ENCODE data around the gene TTC12.

The TTC12 gene

GRCh38 chr11:113372309-113372708, 57.9 kb downstream of the TTC12 start:
- no peaks in the 10 kb centered on the region for H3K27me3 ChIP-seq (ENCODE audit: control insufficient read depth, insufficient read depth, low read length)
- peaks cover 5% of the 10 kb centered on the region for H3K36me3 ChIP-seq (ENCODE audit: control insufficient read depth, insufficient read depth, low read length)
- no peak overlapping the region for H3K9ac ChIP-seq (ENCODE audit: low read length)
- H3K27ac ChIP-seq (ENCODE audit: low read depth, low read length): no peak overlapping the region
- no peaks in the 10 kb centered on the region for H3K4me1 ChIP-seq (ENCODE audit: control insufficient read depth, insufficient read depth, low read length)
- H3K4me3 ChIP-seq (ENCODE audit: low read length): no peak overlapping the region

DNA sequence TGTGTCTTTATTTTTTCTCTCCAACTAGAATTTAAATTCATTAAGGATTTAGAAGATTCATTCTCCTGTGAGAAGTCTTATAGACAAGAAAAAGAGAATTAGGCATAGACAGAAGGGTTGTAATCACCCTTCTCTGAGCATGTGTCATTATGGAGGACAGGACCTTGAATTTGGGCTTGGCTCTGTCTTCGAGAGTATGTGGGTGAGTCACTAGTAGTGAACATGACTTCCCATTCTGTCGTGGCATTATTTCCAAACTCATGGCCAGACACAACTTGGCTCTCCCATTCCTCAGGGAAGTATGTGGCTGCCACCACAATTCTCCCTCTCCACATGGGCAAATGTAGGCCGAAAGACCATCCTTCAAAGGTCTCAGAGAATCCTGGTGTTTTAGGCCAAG, 58.9 kb downstream of the TTC12 start:
- Histone ChIP-seq H3K9ac (ENCODE audit: low read length) (no peak overlapping the region), H3K36me3 (ENCODE audit: control insufficient read depth, insufficient read depth, low read length) (peaks cover 4% of the 10 kb centered on the region)

GRCh38 chr11:113373981-113374560, 59.7 kb downstream of the TTC12 start:
- no peak overlapping the region for H3K27ac ChIP-seq (ENCODE audit: low read depth, low read length)
- H3K27me3 ChIP-seq (ENCODE audit: control insufficient read depth, insufficient read depth, low read length): no peaks in the 10 kb centered on the region
- no peaks in the 10 kb centered on the region for H3K4me1 ChIP-seq (ENCODE audit: control insufficient read depth, insufficient read depth, low read length)
- no peak overlapping the region for H3K9ac ChIP-seq (ENCODE audit: low read length)
- no peaks in the 10 kb centered on the region for H3K36me3 ChIP-seq (ENCODE audit: control insufficient read depth, insufficient read depth, low read length)
- H3K4me3 ChIP-seq (ENCODE audit: low read length): no peak overlapping the region

More for the DNA sequence above, 58.9 kb downstream of the TTC12 start:
- Histone ChIP-seq H3K27ac (ENCODE audit: low read depth, low read length) (no peak overlapping the region), H3K27me3 (ENCODE audit: control insufficient read depth, insufficient read depth, low read length) (no peaks in the 10 kb centered on the region), H3K4me1 (ENCODE audit: control insufficient read depth, insufficient read depth, low read length) (no peaks in the 10 kb centered on the region), H3K4me3 (ENCODE audit: low read length) (no peak overlapping the region)

DNA sequence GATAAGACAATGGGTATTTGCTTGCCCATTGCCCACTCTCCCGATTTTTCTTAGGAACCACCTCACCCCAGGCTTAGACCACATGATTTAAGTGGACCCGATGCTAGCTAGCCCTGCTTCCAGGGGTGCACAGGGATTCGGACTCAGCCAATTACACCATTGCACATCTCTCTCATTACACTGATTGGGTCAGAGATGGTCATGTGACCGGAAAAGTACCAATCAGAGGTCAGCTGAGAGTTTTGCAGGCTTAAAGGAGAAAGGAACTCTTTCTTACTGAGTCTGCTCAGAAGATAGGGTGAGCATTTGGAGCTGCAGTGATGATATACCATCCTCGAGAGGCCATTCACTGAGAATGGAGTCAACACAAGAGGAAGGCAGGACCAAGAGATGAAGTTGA, 61.0 kb downstream of the TTC12 start:
- H3K27ac ChIP-seq (ENCODE audit: low read depth, low read length): no peak overlapping the region
- H3K4me1 ChIP-seq (ENCODE audit: control insufficient read depth, insufficient read depth, low read length): no peaks in the 10 kb centered on the region
- H3K4me3 ChIP-seq (ENCODE audit: low read length): no peak overlapping the region
- H3K27me3 ChIP-seq (ENCODE audit: control insufficient read depth, insufficient read depth, low read length): no peaks in the 10 kb centered on the region
- H3K9ac ChIP-seq (ENCODE audit: low read length): no peak overlapping the region
- H3K36me3 ChIP-seq (ENCODE audit: control insufficient read depth, insufficient read depth, low read length): no peaks in the 10 kb centered on the region

DNA sequence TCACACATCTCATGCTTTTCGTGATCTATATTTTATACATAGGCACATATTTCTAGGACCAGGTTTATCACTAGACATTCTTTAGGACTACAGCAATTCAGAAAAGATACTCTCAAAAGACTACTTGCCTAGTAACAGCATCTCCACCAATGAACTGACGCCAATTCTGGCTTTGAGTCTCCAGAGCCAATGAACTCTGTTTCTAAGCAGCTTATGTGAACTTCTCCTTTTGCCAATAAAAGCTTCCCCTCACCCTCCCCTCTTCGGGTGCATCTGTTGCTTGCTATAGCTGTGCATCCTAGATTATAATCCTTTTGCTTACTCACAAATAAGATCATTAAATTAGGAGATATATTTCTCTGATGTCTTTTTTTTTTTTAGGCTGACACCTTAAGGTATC, 61.8 kb downstream of the TTC12 start:
- no peaks in the 10 kb centered on the region for H3K36me3 ChIP-seq (ENCODE audit: control insufficient read depth, insufficient read depth, low read length)
- H3K27me3 ChIP-seq (ENCODE audit: control insufficient read depth, insufficient read depth, low read length): no peaks in the 10 kb centered on the region
- H3K27ac ChIP-seq (ENCODE audit: low read depth, low read length): no peak overlapping the region
- H3K9ac ChIP-seq (ENCODE audit: low read length): no peak overlapping the region
- H3K4me3 ChIP-seq (ENCODE audit: low read length): no peak overlapping the region
- H3K4me1 ChIP-seq (ENCODE audit: control insufficient read depth, insufficient read depth, low read length): no peaks in the 10 kb centered on the region

DNA sequence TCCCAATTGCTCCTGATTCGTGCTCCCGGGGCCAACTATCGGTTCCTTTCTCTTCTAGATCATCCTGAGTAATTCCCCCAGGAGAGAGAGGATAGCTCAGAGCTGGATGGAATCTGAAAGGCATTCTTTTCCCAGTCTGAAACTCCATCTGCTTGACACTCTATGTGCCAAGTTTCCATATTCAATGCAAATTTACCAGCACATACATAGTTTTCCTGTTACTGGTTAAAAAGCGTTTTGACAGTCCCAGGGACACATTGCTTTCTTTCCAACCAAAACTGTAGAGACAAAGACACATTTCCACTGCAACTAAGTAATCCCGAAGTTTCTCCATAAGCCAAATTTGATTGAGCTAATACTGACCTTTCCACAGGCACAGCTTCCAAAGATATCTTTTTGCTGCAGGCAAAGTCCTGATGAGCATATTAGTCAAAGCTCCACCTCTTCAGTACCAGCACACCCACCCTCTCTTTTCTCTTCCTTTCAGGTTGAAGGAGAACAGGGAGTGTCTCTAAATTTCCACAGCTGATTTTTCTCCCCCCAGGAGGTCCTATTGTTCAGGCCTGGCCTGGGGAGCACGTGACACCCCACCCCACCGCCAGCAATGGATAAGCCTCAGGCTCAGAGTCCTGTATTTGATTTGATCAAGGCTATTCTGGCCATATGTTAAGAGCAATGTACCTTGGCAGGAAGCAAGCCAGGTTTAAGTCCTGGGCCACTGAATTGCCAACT, 63.5 kb downstream of the TTC12 start:
- no peaks in the 10 kb centered on the region for H3K27me3 ChIP-seq (ENCODE audit: control insufficient read depth, insufficient read depth, low read length)
- no peak overlapping the region for H3K4me3 ChIP-seq (ENCODE audit: low read length)
- no peaks in the 10 kb centered on the region for H3K36me3 ChIP-seq (ENCODE audit: control insufficient read depth, insufficient read depth, low read length)
- no peaks in the 10 kb centered on the region for H3K4me1 ChIP-seq (ENCODE audit: control insufficient read depth, insufficient read depth, low read length)
- H3K9ac ChIP-seq (ENCODE audit: low read length): no peak overlapping the region
- no peak overlapping the region for H3K27ac ChIP-seq (ENCODE audit: low read depth, low read length)

DNA sequence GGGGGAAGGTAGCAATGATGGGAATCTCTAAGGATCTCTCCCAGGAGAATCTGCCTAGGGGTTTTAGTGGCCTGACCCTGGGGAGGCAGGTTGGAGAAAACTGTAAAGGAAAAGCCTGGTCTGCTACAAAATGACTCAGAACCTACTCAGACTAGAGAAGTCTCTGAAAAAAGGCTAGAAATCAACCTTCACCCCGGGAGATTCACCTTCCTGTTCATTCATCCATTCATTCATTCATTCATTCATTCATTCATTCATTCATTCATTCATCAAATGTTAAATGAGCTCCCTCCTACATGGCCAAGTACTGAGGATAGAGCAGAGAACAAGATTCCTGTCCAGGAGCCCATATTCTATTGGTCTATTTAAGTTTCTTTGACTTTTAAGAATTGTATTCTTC, 64.3 kb downstream of the TTC12 start:
- Histone ChIP-seq H3K27me3 (ENCODE audit: control insufficient read depth, insufficient read depth, low read length) (no peaks in the 10 kb centered on the region), H3K27ac (ENCODE audit: low read depth, low read length) (no peak overlapping the region), H3K4me1 (ENCODE audit: control insufficient read depth, insufficient read depth, low read length) (no peaks in the 10 kb centered on the region), H3K36me3 (ENCODE audit: control insufficient read depth, insufficient read depth, low read length) (no peaks in the 10 kb centered on the region), H3K4me3 (ENCODE audit: low read length) (no peak overlapping the region), H3K9ac (ENCODE audit: low read length) (no peak overlapping the region)

- H3K4me3 ChIP-seq (ENCODE audit: low read length): no peak overlapping the region
- no peak overlapping the region for H3K27ac ChIP-seq (ENCODE audit: low read depth, low read length)
- no peak overlapping the region for H3K9ac ChIP-seq (ENCODE audit: low read length)
- no peaks in the 10 kb centered on the region for H3K4me1 ChIP-seq (ENCODE audit: control insufficient read depth, insufficient read depth, low read length)
- H3K36me3 ChIP-seq (ENCODE audit: control insufficient read depth, insufficient read depth, low read length): no peaks in the 10 kb centered on the region
- no peaks in the 10 kb centered on the region for H3K27me3 ChIP-seq (ENCODE audit: control insufficient read depth, insufficient read depth, low read length)
These were observed 67.7 kb downstream of the TTC12 start for GRCh38 chr11:113382121-113382520.

GRCh38 chr11:113384551-113384950, 70.2 kb downstream of the TTC12 start:
- H3K27ac ChIP-seq (ENCODE audit: low read depth, low read length): no peak overlapping the region
- H3K4me3 ChIP-seq (ENCODE audit: low read length): no peak overlapping the region
- H3K27me3 ChIP-seq (ENCODE audit: control insufficient read depth, insufficient read depth, low read length): peaks cover 5% of the 10 kb centered on the region
- no peak overlapping the region for H3K9ac ChIP-seq (ENCODE audit: low read length)
- no peaks in the 10 kb centered on the region for H3K4me1 ChIP-seq (ENCODE audit: control insufficient read depth, insufficient read depth, low read length)
- no peaks in the 10 kb centered on the region for H3K36me3 ChIP-seq (ENCODE audit: control insufficient read depth, insufficient read depth, low read length)

DNA sequence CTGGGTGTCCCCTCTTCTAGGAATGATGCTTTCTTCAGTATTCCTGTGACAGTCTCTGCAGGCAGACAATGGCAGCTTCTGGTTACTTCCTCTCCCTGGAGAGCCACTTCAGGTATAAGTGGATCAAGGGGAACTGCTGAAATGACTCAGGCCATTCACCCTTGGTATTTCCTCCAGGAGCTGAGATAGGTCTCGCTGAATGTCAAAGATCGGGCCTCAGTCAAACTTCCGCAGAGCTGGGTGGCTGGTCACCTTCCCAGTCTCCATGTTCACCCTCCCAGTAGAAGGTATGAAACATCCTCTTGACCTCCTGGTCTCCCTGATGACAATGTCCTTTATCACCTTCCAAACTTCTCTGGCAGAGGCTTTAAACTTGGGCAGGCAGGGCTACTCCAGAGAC, 71.4 kb downstream of the TTC12 start:
- H3K36me3 ChIP-seq (ENCODE audit: control insufficient read depth, insufficient read depth, low read length): no peaks in the 10 kb centered on the region
- H3K4me1 ChIP-seq (ENCODE audit: control insufficient read depth, insufficient read depth, low read length): no peaks in the 10 kb centered on the region
- H3K27ac ChIP-seq (ENCODE audit: low read depth, low read length): no peak overlapping the region
- H3K9ac ChIP-seq (ENCODE audit: low read length): no peak overlapping the region
- H3K4me3 ChIP-seq (ENCODE audit: low read length): no peak overlapping the region
- peaks cover 5% of the 10 kb centered on the region for H3K27me3 ChIP-seq (ENCODE audit: control insufficient read depth, insufficient read depth, low read length)

DNA sequence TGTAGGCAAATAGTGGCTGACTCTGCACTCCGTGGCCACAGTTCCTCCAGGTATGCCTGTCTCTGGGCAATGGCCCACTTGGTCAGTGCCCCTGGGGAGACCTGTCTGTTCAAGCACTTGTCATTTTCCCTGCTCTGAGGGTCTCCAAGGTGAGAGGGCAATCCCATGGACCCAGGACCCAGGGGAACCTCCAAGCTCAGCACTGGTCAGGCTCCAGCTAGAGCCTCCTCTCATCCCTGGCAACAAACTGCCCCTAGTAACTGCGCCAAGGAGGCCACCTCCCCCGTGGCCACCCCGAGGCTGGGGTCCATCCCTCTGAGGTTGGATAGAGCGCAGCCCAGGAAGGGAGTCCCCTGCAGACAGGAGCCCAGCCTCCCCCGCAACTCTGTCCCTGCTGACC, 72.5 kb downstream of the TTC12 start:
- Histone ChIP-seq H3K36me3 (ENCODE audit: control insufficient read depth, insufficient read depth, low read length) (no peaks in the 10 kb centered on the region), H3K4me3 (ENCODE audit: low read length) (no peak overlapping the region), H3K27me3 (ENCODE audit: control insufficient read depth, insufficient read depth, low read length) (peaks cover 7% of the 10 kb centered on the region), H3K9ac (ENCODE audit: low read length) (no peak overlapping the region), H3K4me1 (ENCODE audit: control insufficient read depth, insufficient read depth, low read length) (no peaks in the 10 kb centered on the region), H3K27ac (ENCODE audit: low read depth, low read length) (no peak overlapping the region)

DNA sequence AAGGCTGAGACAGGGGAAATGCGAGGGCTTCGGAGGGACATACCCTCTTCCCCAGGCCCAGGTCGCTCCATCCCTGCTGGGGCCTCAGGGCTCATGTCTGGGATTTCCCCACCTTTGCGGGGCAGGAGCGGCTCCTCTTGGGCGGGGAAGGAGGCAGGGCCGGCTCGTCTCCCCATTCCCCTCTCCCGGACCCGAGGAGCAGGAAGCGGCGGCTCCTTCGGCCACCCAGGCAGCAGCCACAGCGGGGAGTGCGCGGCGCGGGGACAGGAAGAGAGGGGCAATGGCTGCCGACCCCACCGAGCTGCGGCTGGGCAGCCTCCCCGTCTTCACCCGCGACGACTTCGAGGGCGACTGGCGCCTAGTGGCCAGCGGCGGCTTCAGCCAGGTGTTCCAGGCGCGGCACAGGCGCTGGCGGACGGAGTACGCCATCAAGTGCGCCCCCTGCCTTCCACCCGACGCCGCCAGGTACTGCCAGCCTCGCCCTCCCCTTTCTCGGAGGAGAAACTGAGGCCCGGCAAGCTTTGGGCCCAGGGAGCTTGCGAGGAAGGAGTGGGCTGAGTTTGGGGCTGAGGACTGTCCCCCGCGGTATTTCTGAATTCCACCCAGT, 73.3 kb downstream of the TTC12 start, which contains the start of gene ANKK1:
Gene ANKK1, plus strand, starts transcription at position 175 of the 607 bp plus-strand sequence. Its CDS starts 106 bp downstream, at position 281.
- H3K36me3 ChIP-seq (ENCODE audit: control insufficient read depth, insufficient read depth, low read length): no peaks in the 10 kb centered on the region
- H3K4me3 ChIP-seq (ENCODE audit: low read length): no peak within 1 kb of the TSS
- no peak within 1 kb of the TSS for H3K27ac ChIP-seq (ENCODE audit: low read depth, low read length)
- H3K9ac ChIP-seq (ENCODE audit: low read length): no peak within 1 kb of the TSS
- H3K4me1 ChIP-seq (ENCODE audit: control insufficient read depth, insufficient read depth, low read length): no peaks in the 10 kb centered on the region
- H3K27me3 ChIP-seq (ENCODE audit: control insufficient read depth, insufficient read depth, low read length): peaks cover 7% of the 10 kb centered on the region

- Histone ChIP-seq H3K9ac (ENCODE audit: low read length) (no peak overlapping the region), H3K27me3 (ENCODE audit: control insufficient read depth, insufficient read depth, low read length) (peaks cover 7% of the 10 kb centered on the region), H3K4me1 (ENCODE audit: control insufficient read depth, insufficient read depth, low read length) (no peaks in the 10 kb centered on the region), H3K4me3 (ENCODE audit: low read length) (no peak overlapping the region), H3K27ac (ENCODE audit: low read depth, low read length) (no peak overlapping the region), H3K36me3 (ENCODE audit: control insufficient read depth, insufficient read depth, low read length) (no peaks in the 10 kb centered on the region)
These were observed 74.9 kb downstream of the TTC12 start for GRCh38 chr11:113389272-113389671.
